Measurements from ENCODE around the gene PAK2.
"Not testable (repeated sequence)": the region's sequence is repeated elsewhere in the genome, so short reads cannot be mapped to it uniquely, and the experiment has no call there.

GRCh38 chr3:196743569-196743968, 3.9 kb downstream of the PAK2 start:
- not testable (repeated sequence) for TF ChIP-seq POLR2A (IDR thresholded peaks at IDR 0.05; ENCODE audit: low read length); GATA1 (IDR thresholded peaks at IDR 0.05; ENCODE audit: low read depth, low read length)
